Prostate gland (tissue), 2 donors: ENCODE measurements around the gene RACK1.

ENCODE experiments used
- POLR2A ChIP-seq: fragments of 450-650 bp; IDR thresholded peaks from one replicate; pipeline ENCODE4 v1.6.1; 2016; ENCODE audit warnings: antibody characterized with exemption, mild to moderate bottlenecking
- TF ChIP-seq, protein P1 (sequence below), 4 experiments: fragments of 200-600 bp in 2 of 4; fragments of 450-650 bp in 2 of 4; sonication (generic) in 2 of 4; IDR thresholded peaks; 1 replicate in 3 of 4; 2 replicates in 1 of 4; pipeline ENCODE4 v1.5.1; 2016 to 2019; ENCODE audit warnings: antibody characterized with exemption in 4 of 4, mild to moderate bottlenecking in 2 of 4, moderate library complexity in 2 of 4

DNA sequence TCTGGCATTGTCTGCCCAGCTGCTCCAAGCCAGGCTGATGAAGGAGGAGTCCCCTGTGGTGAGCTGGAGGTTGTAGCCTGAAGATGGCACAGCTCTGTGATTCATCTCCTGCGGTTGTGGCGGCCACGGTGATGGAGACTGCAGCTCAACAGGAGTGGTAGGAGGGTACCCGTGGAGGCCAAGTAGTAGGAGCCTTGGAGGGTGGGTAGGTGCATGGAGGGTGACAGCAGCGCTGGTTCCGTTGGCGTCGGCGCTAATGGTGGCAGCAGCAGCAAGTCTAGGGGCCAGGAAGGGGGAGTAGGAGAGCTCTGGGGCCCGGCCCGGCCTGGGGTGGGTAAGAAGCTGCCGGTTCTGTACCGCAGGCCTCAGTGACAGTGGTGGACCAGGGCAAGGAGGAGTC, 39.6 kb upstream of the RACK1 start:
- TF ChIP-seq, protein P1, sequence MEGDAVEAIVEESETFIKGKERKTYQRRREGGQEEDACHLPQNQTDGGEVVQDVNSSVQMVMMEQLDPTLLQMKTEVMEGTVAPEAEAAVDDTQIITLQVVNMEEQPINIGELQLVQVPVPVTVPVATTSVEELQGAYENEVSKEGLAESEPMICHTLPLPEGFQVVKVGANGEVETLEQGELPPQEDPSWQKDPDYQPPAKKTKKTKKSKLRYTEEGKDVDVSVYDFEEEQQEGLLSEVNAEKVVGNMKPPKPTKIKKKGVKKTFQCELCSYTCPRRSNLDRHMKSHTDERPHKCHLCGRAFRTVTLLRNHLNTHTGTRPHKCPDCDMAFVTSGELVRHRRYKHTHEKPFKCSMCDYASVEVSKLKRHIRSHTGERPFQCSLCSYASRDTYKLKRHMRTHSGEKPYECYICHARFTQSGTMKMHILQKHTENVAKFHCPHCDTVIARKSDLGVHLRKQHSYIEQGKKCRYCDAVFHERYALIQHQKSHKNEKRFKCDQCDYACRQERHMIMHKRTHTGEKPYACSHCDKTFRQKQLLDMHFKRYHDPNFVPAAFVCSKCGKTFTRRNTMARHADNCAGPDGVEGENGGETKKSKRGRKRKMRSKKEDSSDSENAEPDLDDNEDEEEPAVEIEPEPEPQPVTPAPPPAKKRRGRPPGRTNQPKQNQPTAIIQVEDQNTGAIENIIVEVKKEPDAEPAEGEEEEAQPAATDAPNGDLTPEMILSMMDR (IDR thresholded peaks at IDR 0.05): no peak
- TF ChIP-seq POLR2A: no peak
